K562 (cell line): ENCODE results near the gene FN3K. TPM values are rescaled to one million over a fixed set of nuclear protein-coding genes. Genes with fewer than 3 reads are reported as not detected.
A peak's percentile ranks its signal among the peaks of the same experiment; 100 is the strongest.

ENCODE experiments used
- CBFB ChIP-seq: sonication (generic); formaldehyde crosslinking; IDR thresholded peaks from 2 replicates; pipeline ENCODE4 v1.4.0; 2020; ENCODE audit warnings: mild to moderate bottlenecking, missing genetic modification reagents
- CC2D1A ChIP-seq: fragments of 450-650 bp; IDR thresholded peaks from 2 replicates; pipeline ENCODE4 v1.6.1; 2017; ENCODE audit warnings: mild to moderate bottlenecking
- FIP1L1 ChIP-seq: fragments of 200-400 bp; formaldehyde crosslinking; IDR thresholded peaks from 2 replicates; pipeline ENCODE4 v1.6.1; 2018; ENCODE audit warnings: mild to moderate bottlenecking, low read depth, low read length; ENCODE audit not compliant: poor library complexity, severe bottlenecking
- FUS ChIP-seq: fragments of 200-400 bp; formaldehyde crosslinking; optimal IDR thresholded peaks from 2 replicates; pipeline ENCODE3; 2017; ENCODE audit warnings: low read depth, low read length
- GATA2 ChIP-seq: sonication (generic); formaldehyde crosslinking; IDR thresholded peaks from 2 replicates; pipeline ENCODE4 v1.4.0; 2020; ENCODE audit warnings: mild to moderate bottlenecking, missing genetic modification reagents
- GTF2F1 ChIP-seq: IDR thresholded peaks from 2 replicates; pipeline ENCODE4 v1.6.1; 2011; ENCODE audit warnings: low read depth, low read length, improper control_type of control experiment
- HDAC6 ChIP-seq: IDR thresholded peaks from 2 replicates; pipeline ENCODE4 v1.6.1; 2012; ENCODE audit warnings: low read depth, mild to moderate bottlenecking, control low read depth, inconsistent platforms, low read length, moderate library complexity
- HNRNPH1 ChIP-seq: fragments of 200-400 bp; formaldehyde crosslinking; optimal IDR thresholded peaks from 2 replicates; pipeline ENCODE3; 2017; ENCODE audit warnings: low read depth, mild to moderate bottlenecking, low read length, moderate library complexity
- HOXB6 ChIP-seq: fragments of 250-450 bp; sonication (Bioruptor Pico); IDR thresholded peaks from 2 replicates; pipeline ENCODE4 v1.5.1; 2022; ENCODE audit warnings: mild to moderate bottlenecking, borderline replicate concordance
- MAZ ChIP-seq, 2 experiments: fragments of 450-650 bp in 1 of 2; sonication (generic) in 1 of 2; formaldehyde crosslinking; IDR thresholded peaks in 1 of 2; conservative IDR thresholded peaks in 1 of 2; 2 replicates each; pipeline versions ENCODE4 v1.4.0 to v1.5.0; 2020; ENCODE audit warnings: mild to moderate bottlenecking in 1 of 2, missing genetic modification reagents in 1 of 2
- PATZ1 ChIP-seq: fragments of 250-450 bp; sonication (Bioruptor Pico); IDR thresholded peaks from 2 replicates; pipeline ENCODE4 v1.5.0; 2020; ENCODE audit warnings: mild to moderate bottlenecking, borderline replicate concordance
- PPARD ChIP-seq: fragments of 250-450 bp; sonication (Bioruptor Pico); IDR thresholded peaks from 2 replicates; pipeline ENCODE4 v1.8.0; 2022; ENCODE audit warnings: inconsistent platforms, mild to moderate bottlenecking, moderate library complexity
- RAD21 ChIP-seq, 2 experiments: fragments of 250-450 bp in 1 of 2; fragments of 450-650 bp in 1 of 2; sonication (Bioruptor Pico) in 1 of 2; formaldehyde crosslinking in 1 of 2; IDR thresholded peaks in 1 of 2; conservative IDR thresholded peaks in 1 of 2; 2 replicates each; pipeline versions ENCODE4 v1.4.0 to v1.8.0; 2020 to 2022; ENCODE audit warnings: mild to moderate bottlenecking in 2 of 2, moderate library complexity in 1 of 2
- RBM25 ChIP-seq: fragments of 200-400 bp; formaldehyde crosslinking; IDR thresholded peaks from 2 replicates; pipeline ENCODE4 v1.6.1; 2018; ENCODE audit warnings: low read length, low read depth, moderate library complexity; ENCODE audit not compliant: severe bottlenecking
- SMAD1 ChIP-seq: fragments of 150-350 bp; IDR thresholded peaks from 2 replicates; pipeline ENCODE4 v1.6.1; 2014; ENCODE audit warnings: low read length, low read depth; ENCODE audit not compliant: partially characterized antibody
- SUPT5H ChIP-seq: fragments of 450-650 bp; IDR thresholded peaks from 2 replicates; pipeline ENCODE4 v1.6.1; 2016
- TCFL5 ChIP-seq: fragments of 250-450 bp; sonication (Bioruptor Pico); conservative IDR thresholded peaks from 2 replicates; pipeline ENCODE4 v1.6.1; 2021; ENCODE audit warnings: mild to moderate bottlenecking, moderate library complexity, matching md5 sums
- THRAP3 ChIP-seq: fragments of 450-650 bp; IDR thresholded peaks from 2 replicates; pipeline ENCODE4 v1.6.1; 2016; ENCODE audit warnings: mild to moderate bottlenecking, inconsistent platforms, borderline replicate concordance
- ZC3H11A ChIP-seq: IDR thresholded peaks from 2 replicates; pipeline ENCODE4 v1.6.1; 2012; ENCODE audit warnings: low read depth, low read length, improper control_type of control experiment
- ZFX ChIP-seq: sonication (generic); formaldehyde crosslinking; IDR thresholded peaks from 2 replicates; pipeline ENCODE4 v1.8.0; 2022; ENCODE audit warnings: mild to moderate bottlenecking, missing genetic modification reagents, moderate library complexity
- ZNF511 ChIP-seq: sonication (generic); formaldehyde crosslinking; IDR thresholded peaks from 2 replicates; pipeline ENCODE4 v1.8.0; 2022; ENCODE audit warnings: mild to moderate bottlenecking, missing genetic modification reagents
- ZNF584 ChIP-seq: fragments of 200-800 bp; sonication (Bioruptor generic); IDR thresholded peaks from 2 replicates; pipeline ENCODE4 v1.6.1; 2016; ENCODE audit warnings: low read depth, mild to moderate bottlenecking, missing genetic modification characterization, missing compliant biosample characterization
- ZNF668 ChIP-seq: fragments of 250-450 bp; sonication (Bioruptor Pico); IDR thresholded peaks from 2 replicates; pipeline ENCODE4 v1.8.0; 2022; ENCODE audit warnings: mild to moderate bottlenecking, inconsistent platforms
- ZNF75A ChIP-seq: fragments of 450-650 bp; formaldehyde crosslinking; IDR thresholded peaks from 2 replicates; pipeline ENCODE4 v1.4.0; 2020; ENCODE audit warnings: mild to moderate bottlenecking
- polyA plus RNA-seq, 8 experiments: library from polyadenylated mRNA; depleted of rRNA in 4 of 8; stranded (reverse) in 5 of 8; unstranded in 3 of 8; fragments of >200 nt; fragmentation: Nextera tagmentation in 2 of 8; fragmentation: Illumina TruSeq in 1 of 8; extraction: Ambion mirVana in 2 of 8; extraction: Trizol in 1 of 8; gene quantifications; 2 replicates each; pipeline versions ENCODE4 v1.2.1 to v1.2.3, GENCODE V29; 2011 to 2014; ENCODE audit warnings: inconsistent platforms in 1 of 8, missing spikeins in 1 of 8
- total RNA-seq, 7 experiments: library from RNA; depleted of rRNA in 6 of 7; stranded (reverse); fragments of >200 nt in 6 of 7; fragmentation: Illumina TruSeq in 2 of 7; extraction: Trizol in 2 of 7; gene quantifications; 2 replicates each; pipeline versions ENCODE4 v1.2.1 to v1.2.3, GENCODE V29; 2011 to 2021; ENCODE audit warnings: low replicate concordance in 1 of 7
- TF ChIP-seq, protein P1 (sequence below), 2 experiments: IDR thresholded peaks; 2 replicates each; pipeline ENCODE4 v1.6.1; 2011; ENCODE audit warnings: borderline replicate concordance in 1 of 2, control low read depth in 1 of 2, low read depth in 1 of 2, low read length in 1 of 2, mild to moderate bottlenecking in 1 of 2, mixed read lengths in 1 of 2, moderate library complexity in 1 of 2; ENCODE audit not compliant: insufficient read depth in 1 of 2, insufficient read length in 1 of 2, poor library complexity in 1 of 2, severe bottlenecking in 1 of 2; ENCODE audit errors: extremely low read depth in 1 of 2

FN3K gene
- total and polyA plus RNA-seq, 9 of the 15 experiments (the other 6 are each of a cell fraction or from before 2014, with no cell fraction given): 0.08 to 22.7 (median 3.8) TPM

DNA sequence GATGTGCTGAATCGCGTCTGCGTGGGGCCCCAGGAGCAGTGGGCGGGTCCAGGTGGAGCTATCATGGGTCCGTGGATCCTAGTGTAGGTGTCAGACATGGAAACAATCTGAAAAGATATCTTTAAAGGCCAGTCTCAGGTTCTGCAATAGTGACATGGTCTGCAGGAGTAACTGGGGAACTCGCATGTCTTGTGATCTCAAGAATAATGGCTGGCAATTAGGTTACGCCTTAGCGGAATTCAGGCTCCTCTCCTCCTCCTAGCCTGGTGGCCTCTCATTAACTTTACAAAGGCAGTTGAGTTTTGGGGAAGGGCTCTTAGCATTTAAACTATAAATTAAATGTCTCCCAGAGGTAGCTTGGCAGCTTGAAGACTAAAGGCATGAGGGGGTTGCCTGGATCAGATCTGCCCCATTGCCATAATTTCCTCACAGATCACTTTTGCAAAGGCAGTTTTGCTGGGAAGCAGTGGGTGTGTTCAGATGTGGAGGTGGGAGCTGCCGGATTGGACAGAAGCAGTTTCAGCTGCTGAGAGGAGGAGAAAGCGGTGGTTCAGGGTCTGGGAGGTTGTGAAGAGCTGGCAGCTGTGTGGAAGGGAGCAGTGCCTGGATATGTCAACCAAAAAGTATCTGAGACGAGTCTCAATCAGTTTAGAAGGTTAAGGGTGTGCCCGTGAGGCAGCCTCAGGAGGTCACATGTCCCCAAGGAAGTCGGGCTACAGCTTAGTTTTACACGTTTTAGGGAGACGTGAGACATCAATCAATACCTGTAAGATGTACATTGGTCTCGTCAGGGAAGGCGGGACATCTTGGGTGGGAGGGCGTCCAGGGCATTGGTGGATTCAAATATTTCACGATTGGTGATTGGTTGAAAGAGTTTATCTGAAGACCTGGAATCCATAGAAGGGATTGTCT is 19.1 kb downstream of the FN3K start (continued):
- no peak for TF ChIP-seq RAD21 (CRISPR knock-in tag; conservative IDR thresholded peaks at IDR 0.05 in 1 of 2, IDR thresholded peaks at IDR 0.05 in 1 of 2)
- TF ChIP-seq HDAC6: no peak
- TF ChIP-seq ZC3H11A: no peak
- TF ChIP-seq ZNF668: no peak
- no peak for TF ChIP-seq CBFB (CRISPR knock-in tag)
- 0 out of 2 replicates have a peak, but pooled peaks have one; percentile 26 for TF ChIP-seq CC2D1A
- no peak for TF ChIP-seq PATZ1 (CRISPR knock-in tag)
- no peak for TF ChIP-seq ZFX (CRISPR knock-in tag)
- no peak for TF ChIP-seq ZNF75A (CRISPR knock-in tag)
- no peak for TF ChIP-seq MAZ (CRISPR knock-in tag; conservative IDR thresholded peaks at IDR 0.05 in 1 of 2, IDR thresholded peaks at IDR 0.05 in 1 of 2)
- no peak for TF ChIP-seq FUS
- TF ChIP-seq GATA2: no peak
- TF ChIP-seq TCFL5 (CRISPR knock-in tag): no peak
- no peak for TF ChIP-seq SUPT5H
- no peak for TF ChIP-seq THRAP3
- TF ChIP-seq ZNF584: no peak
- no peak for TF ChIP-seq HNRNPH1
- peak; percentile 51 for TF ChIP-seq RBM25
- TF ChIP-seq ZNF511 (CRISPR knock-in tag): no peak
- TF ChIP-seq, protein P1, sequence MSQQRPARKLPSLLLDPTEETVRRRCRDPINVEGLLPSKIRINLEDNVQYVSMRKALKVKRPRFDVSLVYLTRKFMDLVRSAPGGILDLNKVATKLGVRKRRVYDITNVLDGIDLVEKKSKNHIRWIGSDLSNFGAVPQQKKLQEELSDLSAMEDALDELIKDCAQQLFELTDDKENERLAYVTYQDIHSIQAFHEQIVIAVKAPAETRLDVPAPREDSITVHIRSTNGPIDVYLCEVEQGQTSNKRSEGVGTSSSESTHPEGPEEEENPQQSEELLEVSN (IDR thresholded peaks at IDR 0.05; ENCODE audit: borderline replicate concordance in 1 of 2, extremely low read depth in 1 of 2, insufficient read depth in 1 of 2, insufficient read length in 1 of 2, low read depth in 1 of 2, low read length in 1 of 2, poor library complexity in 1 of 2, severe bottlenecking in 1 of 2): no peak
- no peak for TF ChIP-seq FIP1L1
- TF ChIP-seq SMAD1: no peak
- TF ChIP-seq HOXB6: no peak
- no peak for TF ChIP-seq PPARD
- no peak for TF ChIP-seq GTF2F1
